ENCODE measurements around the gene CACNA1C.

GRCh38 chr12:2064071-2064507 lies 11.3 kb downstream of the CACNA1C start:
- TF ChIP-seq CTCF (conservative IDR thresholded peaks at IDR 0.05; ENCODE audit: low read depth, low read length) (no peak), EZH2 (IDR thresholded peaks at IDR 0.05; ENCODE audit: borderline replicate concordance, low read depth, low read length, poor library complexity, severe bottlenecking) (no peak)

Data from A673 (cell line).